Measurements from ENCODE around the gene TPRX2.

- TF ChIP-seq, protein P1, sequence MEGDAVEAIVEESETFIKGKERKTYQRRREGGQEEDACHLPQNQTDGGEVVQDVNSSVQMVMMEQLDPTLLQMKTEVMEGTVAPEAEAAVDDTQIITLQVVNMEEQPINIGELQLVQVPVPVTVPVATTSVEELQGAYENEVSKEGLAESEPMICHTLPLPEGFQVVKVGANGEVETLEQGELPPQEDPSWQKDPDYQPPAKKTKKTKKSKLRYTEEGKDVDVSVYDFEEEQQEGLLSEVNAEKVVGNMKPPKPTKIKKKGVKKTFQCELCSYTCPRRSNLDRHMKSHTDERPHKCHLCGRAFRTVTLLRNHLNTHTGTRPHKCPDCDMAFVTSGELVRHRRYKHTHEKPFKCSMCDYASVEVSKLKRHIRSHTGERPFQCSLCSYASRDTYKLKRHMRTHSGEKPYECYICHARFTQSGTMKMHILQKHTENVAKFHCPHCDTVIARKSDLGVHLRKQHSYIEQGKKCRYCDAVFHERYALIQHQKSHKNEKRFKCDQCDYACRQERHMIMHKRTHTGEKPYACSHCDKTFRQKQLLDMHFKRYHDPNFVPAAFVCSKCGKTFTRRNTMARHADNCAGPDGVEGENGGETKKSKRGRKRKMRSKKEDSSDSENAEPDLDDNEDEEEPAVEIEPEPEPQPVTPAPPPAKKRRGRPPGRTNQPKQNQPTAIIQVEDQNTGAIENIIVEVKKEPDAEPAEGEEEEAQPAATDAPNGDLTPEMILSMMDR (optimal IDR thresholded peaks at IDR 0.05 in 1 of 3, IDR thresholded peaks at IDR 0.05 in 1 of 3, conservative IDR thresholded peaks at IDR 0.05 in 1 of 3; ENCODE audit: extremely low read depth in 1 of 3, insufficient read depth in 2 of 3, low read length in 3 of 3) = no peak
- no peak for TF ChIP-seq EZH2 (IDR thresholded peaks at IDR 0.05; ENCODE audit: low read length)
Observed at GRCh38 chr19:47813995-47814328, 45.1 kb upstream of the TPRX2 start.
